A549 (cell line): ENCODE results near the gene SLC66A2.

Experiments used
- CEBPB ChIP-seq, 2 experiments: fragments of >200 bp in 1 of 2; sonication (Bioruptor Twin) in 1 of 2; formaldehyde crosslinking in 1 of 2; IDR thresholded peaks; 2 replicates each; pipeline ENCODE4 v1.6.1; 2012 to 2016
- TF ChIP-seq, protein P1 (sequence below): fragments of >200 bp; sonication (Bioruptor Twin); formaldehyde crosslinking; IDR thresholded peaks from 3 replicates; pipeline ENCODE4 v1.5.1; 2016
- TF ChIP-seq, protein P2 (sequence below): fragments of 450-650 bp; IDR thresholded peaks from 2 replicates; pipeline ENCODE4 v1.6.1; 2014; ENCODE audit warnings: antibody characterized with exemption

GRCh38 chr18:79940814-79941472 is 10.5 kb downstream of the SLC66A2 start:
- no peak for TF ChIP-seq CEBPB (IDR thresholded peaks at IDR 0.05)
- TF ChIP-seq, protein P1, sequence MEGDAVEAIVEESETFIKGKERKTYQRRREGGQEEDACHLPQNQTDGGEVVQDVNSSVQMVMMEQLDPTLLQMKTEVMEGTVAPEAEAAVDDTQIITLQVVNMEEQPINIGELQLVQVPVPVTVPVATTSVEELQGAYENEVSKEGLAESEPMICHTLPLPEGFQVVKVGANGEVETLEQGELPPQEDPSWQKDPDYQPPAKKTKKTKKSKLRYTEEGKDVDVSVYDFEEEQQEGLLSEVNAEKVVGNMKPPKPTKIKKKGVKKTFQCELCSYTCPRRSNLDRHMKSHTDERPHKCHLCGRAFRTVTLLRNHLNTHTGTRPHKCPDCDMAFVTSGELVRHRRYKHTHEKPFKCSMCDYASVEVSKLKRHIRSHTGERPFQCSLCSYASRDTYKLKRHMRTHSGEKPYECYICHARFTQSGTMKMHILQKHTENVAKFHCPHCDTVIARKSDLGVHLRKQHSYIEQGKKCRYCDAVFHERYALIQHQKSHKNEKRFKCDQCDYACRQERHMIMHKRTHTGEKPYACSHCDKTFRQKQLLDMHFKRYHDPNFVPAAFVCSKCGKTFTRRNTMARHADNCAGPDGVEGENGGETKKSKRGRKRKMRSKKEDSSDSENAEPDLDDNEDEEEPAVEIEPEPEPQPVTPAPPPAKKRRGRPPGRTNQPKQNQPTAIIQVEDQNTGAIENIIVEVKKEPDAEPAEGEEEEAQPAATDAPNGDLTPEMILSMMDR = no peak
- TF ChIP-seq, protein P2, sequence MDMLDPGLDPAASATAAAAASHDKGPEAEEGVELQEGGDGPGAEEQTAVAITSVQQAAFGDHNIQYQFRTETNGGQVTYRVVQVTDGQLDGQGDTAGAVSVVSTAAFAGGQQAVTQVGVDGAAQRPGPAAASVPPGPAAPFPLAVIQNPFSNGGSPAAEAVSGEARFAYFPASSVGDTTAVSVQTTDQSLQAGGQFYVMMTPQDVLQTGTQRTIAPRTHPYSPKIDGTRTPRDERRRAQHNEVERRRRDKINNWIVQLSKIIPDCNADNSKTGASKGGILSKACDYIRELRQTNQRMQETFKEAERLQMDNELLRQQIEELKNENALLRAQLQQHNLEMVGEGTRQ = no peak
